ENCODE measurements around the gene PRC1. TPM values are rescaled to one million over a fixed set of nuclear protein-coding genes. Genes with fewer than 3 reads are reported as not detected.
A peak's percentile ranks its signal among the peaks of the same experiment; 100 is the strongest.

Gene PRC1
- total and polyA plus RNA-seq, 2 of the 13 experiments (the other 11 are each of a cell fraction or from before 2014, with no cell fraction given) = 137 to 162 TPM

GRCh38 chr15:90994417-90995311 lies at the start of gene PRC1 (continued):
- peak; percentile 39; the same call in 1 of the 2 replicates for TF ChIP-seq E2F2 (CRISPR knock-in tag; IDR thresholded peaks at IDR 0.05; ENCODE audit: borderline replicate concordance)
- TF ChIP-seq NR2F1 (CRISPR knock-in tag; IDR thresholded peaks at IDR 0.05) = no peak
- TF ChIP-seq, protein P1, sequence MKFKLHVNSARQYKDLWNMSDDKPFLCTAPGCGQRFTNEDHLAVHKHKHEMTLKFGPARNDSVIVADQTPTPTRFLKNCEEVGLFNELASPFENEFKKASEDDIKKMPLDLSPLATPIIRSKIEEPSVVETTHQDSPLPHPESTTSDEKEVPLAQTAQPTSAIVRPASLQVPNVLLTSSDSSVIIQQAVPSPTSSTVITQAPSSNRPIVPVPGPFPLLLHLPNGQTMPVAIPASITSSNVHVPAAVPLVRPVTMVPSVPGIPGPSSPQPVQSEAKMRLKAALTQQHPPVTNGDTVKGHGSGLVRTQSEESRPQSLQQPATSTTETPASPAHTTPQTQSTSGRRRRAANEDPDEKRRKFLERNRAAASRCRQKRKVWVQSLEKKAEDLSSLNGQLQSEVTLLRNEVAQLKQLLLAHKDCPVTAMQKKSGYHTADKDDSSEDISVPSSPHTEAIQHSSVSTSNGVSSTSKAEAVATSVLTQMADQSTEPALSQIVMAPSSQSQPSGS (CRISPR knock-in tag; IDR thresholded peaks at IDR 0.05) = peak; percentile 98
- TF ChIP-seq, protein P2, sequence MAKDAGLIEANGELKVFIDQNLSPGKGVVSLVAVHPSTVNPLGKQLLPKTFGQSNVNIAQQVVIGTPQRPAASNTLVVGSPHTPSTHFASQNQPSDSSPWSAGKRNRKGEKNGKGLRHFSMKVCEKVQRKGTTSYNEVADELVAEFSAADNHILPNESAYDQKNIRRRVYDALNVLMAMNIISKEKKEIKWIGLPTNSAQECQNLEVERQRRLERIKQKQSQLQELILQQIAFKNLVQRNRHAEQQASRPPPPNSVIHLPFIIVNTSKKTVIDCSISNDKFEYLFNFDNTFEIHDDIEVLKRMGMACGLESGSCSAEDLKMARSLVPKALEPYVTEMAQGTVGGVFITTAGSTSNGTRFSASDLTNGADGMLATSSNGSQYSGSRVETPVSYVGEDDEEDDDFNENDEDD (CRISPR knock-in tag; IDR thresholded peaks at IDR 0.05; ENCODE audit: borderline replicate concordance) = peak; percentile 98
- TF ChIP-seq ZNF256 (CRISPR knock-in tag; conservative IDR thresholded peaks at IDR 0.05) = 0 out of 2 replicates have a peak, but pooled peaks have one; percentile 42
- no peak for TF ChIP-seq SRSF4 (IDR thresholded peaks at IDR 0.05; ENCODE audit: low read depth, low read length, poor library complexity, severe bottlenecking)
- no peak for TF ChIP-seq JDP2 (CRISPR knock-in tag; IDR thresholded peaks at IDR 0.05; ENCODE audit: borderline replicate concordance)
- TF ChIP-seq, protein P3, sequence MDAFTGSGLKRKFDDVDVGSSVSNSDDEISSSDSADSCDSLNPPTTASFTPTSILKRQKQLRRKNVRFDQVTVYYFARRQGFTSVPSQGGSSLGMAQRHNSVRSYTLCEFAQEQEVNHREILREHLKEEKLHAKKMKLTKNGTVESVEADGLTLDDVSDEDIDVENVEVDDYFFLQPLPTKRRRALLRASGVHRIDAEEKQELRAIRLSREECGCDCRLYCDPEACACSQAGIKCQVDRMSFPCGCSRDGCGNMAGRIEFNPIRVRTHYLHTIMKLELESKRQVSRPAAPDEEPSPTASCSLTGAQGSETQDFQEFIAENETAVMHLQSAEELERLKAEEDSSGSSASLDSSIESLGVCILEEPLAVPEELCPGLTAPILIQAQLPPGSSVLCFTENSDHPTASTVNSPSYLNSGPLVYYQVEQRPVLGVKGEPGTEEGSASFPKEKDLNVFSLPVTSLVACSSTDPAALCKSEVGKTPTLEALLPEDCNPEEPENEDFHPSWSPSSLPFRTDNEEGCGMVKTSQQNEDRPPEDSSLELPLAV (CRISPR knock-in tag; conservative IDR thresholded peaks at IDR 0.05; ENCODE audit: low read depth) = no peak
- TF ChIP-seq MAFF (IDR thresholded peaks at IDR 0.05; ENCODE audit: low read depth, low read length) = no peak
- no peak for TF ChIP-seq REL (CRISPR knock-in tag; conservative IDR thresholded peaks at IDR 0.05)
- no peak for TF ChIP-seq AGO1 (IDR thresholded peaks at IDR 0.05; ENCODE audit: low read depth, low read length, poor library complexity, severe bottlenecking)
- TF ChIP-seq, protein P4, sequence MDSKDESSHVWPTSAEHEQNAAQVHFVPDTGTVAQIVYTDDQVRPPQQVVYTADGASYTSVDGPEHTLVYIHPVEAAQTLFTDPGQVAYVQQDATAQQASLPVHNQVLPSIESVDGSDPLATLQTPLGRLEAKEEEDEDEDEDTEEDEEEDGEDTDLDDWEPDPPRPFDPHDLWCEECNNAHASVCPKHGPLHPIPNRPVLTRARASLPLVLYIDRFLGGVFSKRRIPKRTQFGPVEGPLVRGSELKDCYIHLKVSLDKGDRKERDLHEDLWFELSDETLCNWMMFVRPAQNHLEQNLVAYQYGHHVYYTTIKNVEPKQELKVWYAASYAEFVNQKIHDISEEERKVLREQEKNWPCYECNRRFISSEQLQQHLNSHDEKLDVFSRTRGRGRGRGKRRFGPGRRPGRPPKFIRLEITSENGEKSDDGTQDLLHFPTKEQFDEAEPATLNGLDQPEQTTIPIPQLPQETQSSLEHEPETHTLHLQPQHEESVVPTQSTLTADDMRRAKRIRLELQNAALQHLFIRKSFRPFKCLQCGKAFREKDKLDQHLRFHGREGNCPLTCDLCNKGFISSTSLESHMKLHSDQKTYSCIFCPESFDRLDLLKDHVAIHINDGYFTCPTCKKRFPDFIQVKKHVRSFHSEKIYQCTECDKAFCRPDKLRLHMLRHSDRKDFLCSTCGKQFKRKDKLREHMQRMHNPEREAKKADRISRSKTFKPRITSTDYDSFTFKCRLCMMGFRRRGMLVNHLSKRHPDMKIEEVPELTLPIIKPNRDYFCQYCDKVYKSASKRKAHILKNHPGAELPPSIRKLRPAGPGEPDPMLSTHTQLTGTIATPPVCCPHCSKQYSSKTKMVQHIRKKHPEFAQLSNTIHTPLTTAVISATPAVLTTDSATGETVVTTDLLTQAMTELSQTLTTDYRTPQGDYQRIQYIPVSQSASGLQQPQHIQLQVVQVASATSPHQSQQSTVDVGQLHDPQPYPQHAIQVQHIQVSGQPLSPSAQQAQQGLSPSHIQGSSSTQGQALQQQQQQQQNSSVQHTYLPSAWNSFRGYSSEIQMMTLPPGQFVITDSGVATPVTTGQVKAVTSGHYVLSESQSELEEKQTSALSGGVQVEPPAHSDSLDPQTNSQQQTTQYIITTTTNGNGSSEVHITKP (CRISPR knock-in tag; IDR thresholded peaks at IDR 0.05; ENCODE audit: low read depth) = no peak; the same call in 1 of the 2 replicates
- TF ChIP-seq NR3C1 (CRISPR knock-in tag; IDR thresholded peaks at IDR 0.05) = no peak
- TF ChIP-seq, protein P5, sequence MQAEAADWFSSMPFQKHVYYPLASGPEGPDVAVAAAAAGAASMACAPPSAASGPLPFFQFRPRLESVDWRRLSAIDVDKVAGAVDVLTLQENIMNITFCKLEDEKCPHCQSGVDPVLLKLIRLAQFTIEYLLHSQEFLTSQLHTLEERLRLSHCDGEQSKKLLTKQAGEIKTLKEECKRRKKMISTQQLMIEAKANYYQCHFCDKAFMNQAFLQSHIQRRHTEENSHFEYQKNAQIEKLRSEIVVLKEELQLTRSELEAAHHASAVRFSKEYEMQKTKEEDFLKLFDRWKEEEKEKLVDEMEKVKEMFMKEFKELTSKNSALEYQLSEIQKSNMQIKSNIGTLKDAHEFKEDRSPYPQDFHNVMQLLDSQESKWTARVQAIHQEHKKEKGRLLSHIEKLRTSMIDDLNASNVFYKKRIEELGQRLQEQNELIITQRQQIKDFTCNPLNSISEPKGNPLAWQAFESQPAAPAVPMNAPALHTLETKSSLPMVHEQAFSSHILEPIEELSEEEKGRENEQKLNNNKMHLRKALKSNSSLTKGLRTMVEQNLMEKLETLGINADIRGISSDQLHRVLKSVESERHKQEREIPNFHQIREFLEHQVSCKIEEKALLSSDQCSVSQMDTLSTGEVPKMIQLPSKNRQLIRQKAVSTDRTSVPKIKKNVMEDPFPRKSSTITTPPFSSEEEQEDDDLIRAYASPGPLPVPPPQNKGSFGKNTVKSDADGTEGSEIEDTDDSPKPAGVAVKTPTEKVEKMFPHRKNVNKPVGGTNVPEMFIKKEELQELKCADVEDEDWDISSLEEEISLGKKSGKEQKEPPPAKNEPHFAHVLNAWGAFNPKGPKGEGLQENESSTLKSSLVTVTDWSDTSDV (CRISPR knock-in tag; IDR thresholded peaks at IDR 0.05) = no peak; the same call in 1 of the 2 replicates

All from HepG2 (cell line).